ENCODE measurements around the gene LTK. TPM values are rescaled to one million over a fixed set of nuclear protein-coding genes. Genes with fewer than 3 reads are reported as not detected.
A peak's percentile ranks its signal among the peaks of the same experiment; 100 is the strongest.

LTK gene
- total RNA-seq, 3 donors from 2014 or later (not counting 1 experiment from before 2014, with no cell fraction given) = 0.56 to 4.9 (median 1.7) TPM

DNA sequence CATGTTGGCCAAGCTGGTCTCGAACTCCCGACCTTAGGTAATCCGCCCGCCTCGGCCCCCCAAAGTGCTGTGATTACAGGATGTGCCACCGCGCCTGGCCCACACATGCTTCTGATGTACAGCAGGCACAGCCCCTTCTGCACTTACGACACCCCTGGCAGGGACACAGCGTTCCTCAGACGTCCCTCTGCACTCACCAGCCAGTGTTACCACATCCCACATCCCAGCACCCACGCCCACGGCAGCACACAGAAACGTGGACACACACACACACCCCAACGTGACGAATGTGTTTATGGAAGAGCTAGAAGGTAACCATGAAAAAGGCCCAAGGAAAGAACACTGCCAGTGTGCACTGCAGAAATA lies 31.0 kb upstream of the LTK start:
- Histone ChIP-seq H3K9me3 (ENCODE audit: control insufficient read depth, insufficient read depth, low read length) (no peaks in the 10 kb centered on the region), H3K4me3 (ENCODE audit: low read length) (peak overlapping the region; percentile 80), H3K4me1 (ENCODE audit: control insufficient read depth, insufficient read depth, low read length) (peaks cover 15% of the 10 kb centered on the region), H3K27me3 (ENCODE audit: control insufficient read depth, insufficient read depth, low read length) (no peaks in the 10 kb centered on the region), H3K36me3 (ENCODE audit: control insufficient read depth, insufficient read depth, low read length) (no peaks in the 10 kb centered on the region), H3K27ac (ENCODE audit: low read length) (peak overlapping the region; percentile 45)
- ATAC-seq (no peak), DNase-seq (peak in 1 of 2 donors; percentile 45)
- peak overlapping the region; percentile 82 to 89 for H3K27ac Mint-ChIP-seq
- no peaks in the 10 kb centered on the region for H3K27me3 Mint-ChIP-seq (ENCODE audit: low read depth in 2 of 2)
- H3K36me3 Mint-ChIP-seq = no peaks in the 10 kb centered on the region
- TF ChIP-seq, protein P1, sequence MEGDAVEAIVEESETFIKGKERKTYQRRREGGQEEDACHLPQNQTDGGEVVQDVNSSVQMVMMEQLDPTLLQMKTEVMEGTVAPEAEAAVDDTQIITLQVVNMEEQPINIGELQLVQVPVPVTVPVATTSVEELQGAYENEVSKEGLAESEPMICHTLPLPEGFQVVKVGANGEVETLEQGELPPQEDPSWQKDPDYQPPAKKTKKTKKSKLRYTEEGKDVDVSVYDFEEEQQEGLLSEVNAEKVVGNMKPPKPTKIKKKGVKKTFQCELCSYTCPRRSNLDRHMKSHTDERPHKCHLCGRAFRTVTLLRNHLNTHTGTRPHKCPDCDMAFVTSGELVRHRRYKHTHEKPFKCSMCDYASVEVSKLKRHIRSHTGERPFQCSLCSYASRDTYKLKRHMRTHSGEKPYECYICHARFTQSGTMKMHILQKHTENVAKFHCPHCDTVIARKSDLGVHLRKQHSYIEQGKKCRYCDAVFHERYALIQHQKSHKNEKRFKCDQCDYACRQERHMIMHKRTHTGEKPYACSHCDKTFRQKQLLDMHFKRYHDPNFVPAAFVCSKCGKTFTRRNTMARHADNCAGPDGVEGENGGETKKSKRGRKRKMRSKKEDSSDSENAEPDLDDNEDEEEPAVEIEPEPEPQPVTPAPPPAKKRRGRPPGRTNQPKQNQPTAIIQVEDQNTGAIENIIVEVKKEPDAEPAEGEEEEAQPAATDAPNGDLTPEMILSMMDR (IDR thresholded peaks at IDR 0.05) = no peak
- WGBS (ENCODE audit: insufficient coverage) = 78% methylated on average over 11 of the region's 15 CpGs
- H3K4me3 Mint-ChIP-seq = peak overlapping the region; percentile 91
- H3K9me3 Mint-ChIP-seq = no peaks in the 10 kb centered on the region
- peaks cover 16 to 18% of the 10 kb centered on the region in 2 donors for H3K4me1 Mint-ChIP-seq
- intact Hi-C loops (cut with micrococcal nuclease) = loop anchor here (1.0 kb wide), 2 partner anchors 14 to 116 kb away; partner anchors contain the start of gene MGA

DNA sequence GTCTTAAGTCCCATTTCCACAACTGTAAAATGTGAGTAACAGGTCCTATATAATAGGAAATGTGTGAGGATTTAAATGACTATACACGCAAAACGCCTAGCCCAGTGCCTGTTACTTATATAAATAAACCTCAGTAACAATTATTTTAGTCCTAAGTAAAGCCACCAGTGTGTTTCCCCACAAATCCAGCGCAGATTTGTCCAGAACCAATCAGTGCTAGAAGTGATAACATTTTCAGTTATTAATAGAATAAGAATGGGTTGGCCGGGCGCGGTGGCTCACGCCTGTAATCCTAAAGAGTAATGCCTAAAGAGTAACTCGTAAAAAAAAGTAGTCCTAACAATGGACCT lies 29.9 kb upstream of the LTK start:
- Mint-ChIP-seq H3K27ac (peak overlapping the region; percentile 82 to 89), H3K27me3 (ENCODE audit: low read depth in 2 of 2) (no peaks in the 10 kb centered on the region), H3K4me3 (peak overlapping the region; percentile 91), H3K9me3 (no peaks in the 10 kb centered on the region), H3K36me3 (no peaks in the 10 kb centered on the region), H3K4me1 (peaks cover 18 to 21% of the 10 kb centered on the region in 2 donors)
- WGBS (ENCODE audit: insufficient coverage) = 13% methylated on average over 8 of the region's 8 CpGs
- peak overlapping the region; percentile 80 for H3K4me3 ChIP-seq (ENCODE audit: low read length)
- no peaks in the 10 kb centered on the region for H3K27me3 ChIP-seq (ENCODE audit: control insufficient read depth, insufficient read depth, low read length)
- no peak for ATAC-seq
- H3K4me1 ChIP-seq (ENCODE audit: control insufficient read depth, insufficient read depth, low read length) = peaks cover 15% of the 10 kb centered on the region
- DNase-seq = peak in 1 of 2 donors; percentile 16
- no peaks in the 10 kb centered on the region for H3K9me3 ChIP-seq (ENCODE audit: control insufficient read depth, insufficient read depth, low read length)
- peak overlapping the region; percentile 51 for H3K27ac ChIP-seq (ENCODE audit: low read length)
- intact Hi-C loops (cut with micrococcal nuclease) = no loop called here
- TF ChIP-seq, protein P1 (IDR thresholded peaks at IDR 0.05) = no peak
- H3K36me3 ChIP-seq (ENCODE audit: control insufficient read depth, insufficient read depth, low read length) = no peaks in the 10 kb centered on the region

DNA sequence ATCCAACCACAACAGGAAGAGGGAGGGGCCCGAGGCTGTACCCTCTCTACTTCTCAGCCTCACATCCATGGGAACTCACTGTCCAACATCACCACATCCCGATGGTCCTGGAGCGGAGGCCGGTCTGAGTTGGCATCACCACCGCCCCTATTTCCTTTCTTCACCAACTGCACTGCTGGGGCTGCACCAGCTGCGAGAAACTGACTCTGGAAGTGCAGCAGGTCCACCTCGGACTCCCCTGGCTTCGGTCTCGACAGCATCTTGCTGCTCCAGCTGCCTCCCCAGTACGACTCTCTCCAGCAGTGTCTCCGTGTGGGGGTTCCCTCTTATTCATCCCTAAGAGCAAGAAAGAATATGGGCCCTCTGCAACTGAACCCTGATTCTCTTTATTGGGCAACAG lies 23.2 kb upstream of the LTK start:
- no peak for ATAC-seq
- intact Hi-C loops (cut with micrococcal nuclease) = no loop called here
- H3K9me3 Mint-ChIP-seq = no peaks in the 10 kb centered on the region

More for the DNA sequence above, 23.2 kb upstream of the LTK start:
- no peak for DNase-seq
- no peaks in the 10 kb centered on the region for H3K36me3 Mint-ChIP-seq
- no peak overlapping the region for H3K27ac Mint-ChIP-seq
- no peak overlapping the region for H3K4me3 ChIP-seq (ENCODE audit: low read length)
- no peaks in the 10 kb centered on the region for H3K4me1 ChIP-seq (ENCODE audit: control insufficient read depth, insufficient read depth, low read length)
- 86% methylated on average over 11 of the region's 11 CpGs for WGBS (ENCODE audit: insufficient coverage)
- no peaks in the 10 kb centered on the region for H3K27me3 Mint-ChIP-seq (ENCODE audit: low read depth in 2 of 2)
- H3K9me3 ChIP-seq (ENCODE audit: control insufficient read depth, insufficient read depth, low read length) = no peaks in the 10 kb centered on the region
- no peaks in the 10 kb centered on the region for H3K27me3 ChIP-seq (ENCODE audit: control insufficient read depth, insufficient read depth, low read length)
- H3K36me3 ChIP-seq (ENCODE audit: control insufficient read depth, insufficient read depth, low read length) = peaks cover 27% of the 10 kb centered on the region
- H3K4me1 Mint-ChIP-seq = peaks cover 0 to 11% of the 10 kb centered on the region in 2 donors
- TF ChIP-seq, protein P1 (IDR thresholded peaks at IDR 0.05) = no peak
- H3K4me3 Mint-ChIP-seq = no peak overlapping the region
- no peak overlapping the region for H3K27ac ChIP-seq (ENCODE audit: low read length)

All from natural killer cell (primary cell).